Activated CD8-positive, alpha-beta T cell treated with anti-CD3 and anti-CD28 coated beads for 36 hours (primary cell): ENCODE data around the gene CAB39. TPM values are rescaled to one million over a fixed set of nuclear protein-coding genes. Genes with fewer than 3 reads are reported as not detected.
"Not testable (repeated sequence)": the region's sequence is repeated elsewhere in the genome, so short reads cannot be mapped to it uniquely, and the experiment has no call there.

Experiments used
- ATAC-seq: fragments of 200-7000 bp; cut with Tn5 transposase; one replicate; pipeline ENCODE4 v1.10.0; 2021; ENCODE audit warnings: mild to moderate bottlenecking, moderate library complexity
- CTCF ChIA-PET: fragments of 350-600 bp; sonication (Branson Sonifier 250); formaldehyde crosslinking; loops from one replicate; lab custom pipeline; 2021; ENCODE audit warnings: antibody characterized with exemption; lab: Charles Lee
- POLR2A ChIA-PET: fragments of 350-600 bp; sonication (Branson Sonifier 250); formaldehyde crosslinking; loops from one replicate; lab custom pipeline; 2021; ENCODE audit warnings: antibody characterized with exemption; lab: Charles Lee
- DNase-seq: peaks from one replicate; pipeline ENCODE4 v3.0.0-alpha.2; 2020
- H3K27ac Mint-ChIP-seq: one replicate; pipeline ENCODE4 v1.8.0; 2021; ENCODE audit warnings: mild to moderate bottlenecking, mixed read lengths
- H3K27me3 Mint-ChIP-seq: one replicate; pipeline ENCODE4 v1.8.0; 2021; ENCODE audit warnings: mixed read lengths
- H3K36me3 Mint-ChIP-seq: one replicate; pipeline ENCODE4 v1.8.0; 2021; ENCODE audit warnings: low read depth, mixed read lengths
- H3K4me1 Mint-ChIP-seq: one replicate; pipeline ENCODE4 v1.8.0; 2021; ENCODE audit warnings: low read depth, mixed read lengths
- H3K4me3 Mint-ChIP-seq: one replicate; pipeline ENCODE4 v1.8.0; 2021; ENCODE audit warnings: mild to moderate bottlenecking, moderate library complexity, mixed read lengths
- H3K9me3 Mint-ChIP-seq: one replicate; pipeline ENCODE4 v1.8.0; 2021; ENCODE audit warnings: mixed read lengths
- CTCF ChIP-seq: fragments of 200-600 bp; IDR thresholded peaks from one replicate; pipeline ENCODE4 v1.8.0; 2022; ENCODE audit warnings: antibody characterized with exemption, mild to moderate bottlenecking
- intact Hi-C: fragments of 100-400 bp; cut with micrococcal nuclease; formaldehyde crosslinking; loops from one replicate; pipeline ENCODE4 v1.10.0; 2022
- total RNA-seq, 2 experiments: library from RNA; stranded (reverse); gene quantifications; one replicate each; pipeline ENCODE4 v1.2.3, GENCODE V29; 2021

CAB39 gene
- total RNA-seq, 2 experiments from 2014 or later, result 119 to 120 TPM

- intact Hi-C loops, result no loop called here
- CTCF ChIA-PET, result interaction anchor here (0.7 to 3.0 kb wide), 3 partner anchors 16 to 81 kb away, joined by 3 to 18 read pairs (median 7); no protein-coding TSS in a partner anchor
- ATAC-seq (no peak), DNase-seq (no peak)
- Mint-ChIP-seq H3K4me1 (peaks cover 70% of the 10 kb centered on the region), H3K9me3 (no peaks in the 10 kb centered on the region), H3K27ac (peak overlapping the region; percentile 68), H3K27me3 (no peaks in the 10 kb centered on the region), H3K4me3 (peak overlapping the region; percentile 47), H3K36me3 (peaks cover 65% of the 10 kb centered on the region)
- no peak for TF ChIP-seq CTCF
- POLR2A ChIA-PET, result interaction anchor here (0.9 to 1.7 kb wide), 6 partner anchors 11 to 79 kb away, joined by 3 to 5 read pairs (median 4); no protein-coding TSS in a partner anchor
These were observed 5.0 kb downstream of the CAB39 start for GRCh38 chr2:230717600-230717999.

- peak overlapping the region; percentile 55 for H3K27ac Mint-ChIP-seq
These were observed 6.7 kb downstream of the CAB39 start for GRCh38 chr2:230719340-230719739.

DNA sequence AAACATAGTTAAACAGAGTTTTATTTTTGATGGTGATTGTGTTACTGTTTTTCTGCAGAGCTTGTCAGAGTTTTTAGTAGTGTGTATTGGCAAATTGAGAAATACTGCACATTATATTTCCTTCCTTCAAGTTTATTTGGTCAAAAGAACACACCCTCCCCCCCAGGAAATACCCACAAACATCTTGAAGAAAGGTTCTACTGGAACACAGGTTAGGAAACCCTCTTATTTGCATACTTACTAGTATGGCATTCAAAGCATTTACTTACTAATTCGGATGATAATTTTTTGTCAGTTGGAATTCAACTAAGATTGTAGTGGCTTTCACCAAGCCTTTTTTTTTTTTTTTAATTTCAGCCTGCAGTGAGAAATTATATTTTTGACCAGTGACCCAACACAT lies 9.1 kb downstream of the CAB39 start:
- intact Hi-C loops, result no loop called here
- H3K27me3 Mint-ChIP-seq, result no peaks in the 10 kb centered on the region
- peaks cover 82% of the 10 kb centered on the region for H3K4me1 Mint-ChIP-seq
- ATAC-seq (no peak), DNase-seq (no peak)
- H3K27ac Mint-ChIP-seq, result peak overlapping the region; percentile 81
- peak overlapping the region; percentile 27 for H3K4me3 Mint-ChIP-seq
- peaks cover 68% of the 10 kb centered on the region for H3K36me3 Mint-ChIP-seq
- no peaks in the 10 kb centered on the region for H3K9me3 Mint-ChIP-seq
- POLR2A ChIA-PET, result interaction anchor here (1.0 to 2.7 kb wide), 3 partner anchors 8 to 76 kb away, joined by 4 to 20 read pairs (median 4); partner anchors contain the start of gene CAB39
- TF ChIP-seq CTCF, result no peak
- CTCF ChIA-PET, result interaction anchor here (0.8 to 3.6 kb wide), 5 partner anchors 8 to 76 kb away, joined by 3 to 29 read pairs (median 4); no protein-coding TSS in a partner anchor

More at GRCh38 chr2:230719340-230719739, 6.7 kb downstream of the CAB39 start:
- H3K4me1 Mint-ChIP-seq, result peaks cover 82% of the 10 kb centered on the region
- no peak for TF ChIP-seq CTCF
- ChIA-PET CTCF (no interaction called here), POLR2A (no interaction called here)
- H3K4me3 Mint-ChIP-seq, result no peak overlapping the region
- ATAC-seq (no peak), DNase-seq (no peak)
- no peaks in the 10 kb centered on the region for H3K9me3 Mint-ChIP-seq
- intact Hi-C loops, result no loop called here
- H3K27me3 Mint-ChIP-seq, result no peaks in the 10 kb centered on the region
- H3K36me3 Mint-ChIP-seq, result peaks cover 68% of the 10 kb centered on the region

- no peak for TF ChIP-seq CTCF
- no peaks in the 10 kb centered on the region for H3K9me3 Mint-ChIP-seq
- peaks cover 65% of the 10 kb centered on the region for H3K36me3 Mint-ChIP-seq
- POLR2A ChIA-PET, result interaction anchor here (0.9 to 2.7 kb wide), 4 partner anchors 9 to 72 kb away, joined by 3 to 20 read pairs (median 4); partner anchors contain the start of gene CAB39
- ATAC-seq, result no peak
- intact Hi-C loops, result no loop called here
- H3K27me3 Mint-ChIP-seq, result no peaks in the 10 kb centered on the region
- CTCF ChIA-PET, result interaction anchor here (0.8 to 3.6 kb wide), 8 partner anchors 8 to 102 kb away, joined by 3 to 29 read pairs (median 4); no protein-coding TSS in a partner anchor
- peaks cover 78% of the 10 kb centered on the region for H3K4me1 Mint-ChIP-seq
- H3K27ac Mint-ChIP-seq, result peak overlapping the region; percentile 81
- DNase-seq, result no peak
- peak overlapping the region; percentile 62 for H3K4me3 Mint-ChIP-seq
These were observed 9.7 kb downstream of the CAB39 start for GRCh38 chr2:230722207-230722885.

DNA sequence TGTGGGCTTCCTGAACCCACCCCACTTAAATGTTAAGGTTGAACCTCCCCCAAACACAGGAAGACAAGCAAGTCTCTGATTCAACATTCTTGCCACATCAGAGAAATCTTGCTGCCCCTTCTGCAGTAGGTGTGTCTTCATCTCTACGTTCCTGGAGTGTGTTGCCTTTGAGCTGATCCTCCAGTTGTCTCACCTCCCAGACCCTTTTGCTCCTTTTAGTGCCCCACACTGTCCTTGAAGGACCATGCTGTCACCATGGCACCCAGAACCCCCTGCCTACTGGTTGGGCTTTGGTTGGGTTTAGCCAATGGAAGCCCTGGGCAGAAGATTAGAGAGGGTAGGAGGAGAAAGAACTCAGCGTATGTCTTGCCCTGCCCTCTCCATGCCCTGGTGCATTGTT lies 10.7 kb downstream of the CAB39 start:
- H3K9me3 Mint-ChIP-seq, result no peaks in the 10 kb centered on the region
- H3K36me3 Mint-ChIP-seq, result peaks cover 61% of the 10 kb centered on the region
- peaks cover 68% of the 10 kb centered on the region for H3K4me1 Mint-ChIP-seq
- TF ChIP-seq CTCF, result no peak
- ChIA-PET POLR2A (interaction anchor here (0.6 to 2.7 kb wide), 4 partner anchors 10 to 71 kb away, joined by 3 to 20 read pairs (median 3); partner anchors contain the start of gene CAB39), CTCF (interaction anchor here (0.8 to 3.6 kb wide), 7 partner anchors 8 to 101 kb away, joined by 3 to 29 read pairs (median 4); no protein-coding TSS in a partner anchor)
- intact Hi-C loops, result no loop called here
- no peaks in the 10 kb centered on the region for H3K27me3 Mint-ChIP-seq
- peak overlapping the region; percentile 52 for H3K4me3 Mint-ChIP-seq
- H3K27ac Mint-ChIP-seq, result peak overlapping the region; percentile 73
- ATAC-seq (peak; percentile 94), DNase-seq (peak; percentile 66)

DNA sequence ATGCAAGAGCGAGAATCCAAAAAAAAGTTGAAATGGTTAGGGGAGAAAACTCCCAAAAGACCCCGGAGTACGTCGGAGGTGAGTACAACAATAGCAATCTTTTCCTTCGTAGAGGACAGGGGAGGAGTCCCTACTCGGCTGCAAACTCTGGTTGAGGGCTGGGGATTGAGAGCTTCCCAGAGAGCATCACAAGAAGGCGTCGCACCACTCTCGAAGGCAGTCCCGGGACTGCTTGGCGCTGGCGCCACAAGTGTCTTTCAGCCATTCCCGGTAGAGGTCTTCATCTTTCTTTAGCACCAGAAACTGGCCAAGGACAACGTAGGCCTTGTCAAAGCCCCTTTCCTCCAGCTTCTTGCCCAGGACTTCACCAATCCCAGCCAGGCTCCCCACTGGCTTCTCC lies 12.3 kb downstream of the CAB39 start:
- H3K4me3 Mint-ChIP-seq, ATAC-seq, DNase-seq, H3K27me3 Mint-ChIP-seq, H3K27ac Mint-ChIP-seq, intact Hi-C loops, H3K9me3 Mint-ChIP-seq: not testable (repeated sequence)
- POLR2A ChIA-PET, result interaction anchor here (0.6 kb wide), 1 partner anchor 67 kb away, joined by 3 read pairs; no protein-coding TSS in a partner anchor
- CTCF ChIA-PET, result interaction anchor here (1.3 kb wide), 1 partner anchor 74 kb away, joined by 3 read pairs; no protein-coding TSS in a partner anchor
- H3K4me1 Mint-ChIP-seq, result peaks cover 65% of the 10 kb centered on the region
- H3K36me3 Mint-ChIP-seq, result peaks cover 61% of the 10 kb centered on the region
